NCI-H146 treated with DMSO at 0.1 percent for 48 hours (cell line): ENCODE results near the gene RFC3.
"Not testable (repeated sequence)": the region's sequence is repeated elsewhere in the genome, so short reads cannot be mapped to it uniquely, and the experiment has no call there.

Experiments
- DNase-seq: peaks from one replicate; lab custom pipeline; 2025; ENCODE audit not compliant: unreplicated experiment; lab: John Stamatoyannopoulos, UW

Gene RFC3, protein sequence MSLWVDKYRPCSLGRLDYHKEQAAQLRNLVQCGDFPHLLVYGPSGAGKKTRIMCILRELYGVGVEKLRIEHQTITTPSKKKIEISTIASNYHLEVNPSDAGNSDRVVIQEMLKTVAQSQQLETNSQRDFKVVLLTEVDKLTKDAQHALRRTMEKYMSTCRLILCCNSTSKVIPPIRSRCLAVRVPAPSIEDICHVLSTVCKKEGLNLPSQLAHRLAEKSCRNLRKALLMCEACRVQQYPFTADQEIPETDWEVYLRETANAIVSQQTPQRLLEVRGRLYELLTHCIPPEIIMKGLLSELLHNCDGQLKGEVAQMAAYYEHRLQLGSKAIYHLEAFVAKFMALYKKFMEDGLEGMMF

DNA sequence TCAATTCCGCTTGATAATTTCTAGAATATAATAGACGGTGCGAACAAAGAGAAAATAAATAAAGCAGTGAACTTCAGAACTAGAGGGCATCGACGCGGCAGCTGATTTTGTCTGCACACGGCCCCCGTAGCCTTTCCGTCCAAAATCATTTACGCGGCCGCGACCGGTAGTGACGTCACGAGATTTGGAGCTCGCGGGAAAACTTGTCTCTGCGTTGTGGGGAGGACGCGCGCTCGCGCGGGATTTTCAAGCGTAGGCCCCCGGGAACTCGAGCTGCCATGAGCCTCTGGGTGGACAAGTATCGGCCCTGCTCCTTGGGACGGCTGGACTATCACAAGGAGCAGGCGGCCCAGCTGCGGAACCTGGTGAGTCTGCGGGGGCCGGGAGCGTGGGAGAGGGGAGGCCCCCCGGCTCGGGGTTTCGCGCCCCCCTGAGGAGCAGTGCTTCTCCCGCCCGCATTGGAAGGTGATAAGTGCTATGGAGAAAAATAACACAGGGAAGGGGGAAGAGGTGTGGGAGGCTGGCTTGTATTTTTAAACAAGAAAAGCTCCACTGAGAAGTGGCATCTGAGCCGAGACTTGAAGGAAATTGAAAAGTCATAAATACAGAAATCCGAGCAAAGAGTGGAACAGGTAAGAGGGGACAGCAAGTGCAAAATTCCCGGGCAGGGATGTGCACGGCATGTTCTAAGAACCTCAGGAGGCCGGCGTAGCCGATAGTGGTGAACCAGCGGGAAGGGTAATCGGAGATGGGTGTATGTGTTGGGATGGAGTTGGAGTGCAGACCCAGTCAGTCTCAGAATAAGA, at the start of gene RFC3:
Gene RFC3 (plus strand): TSS at position 249 of the 806 bp plus-strand sequence. CDS start 30 bp downstream, at position 279.
- DNase-seq, result peak; percentile 90

DNA sequence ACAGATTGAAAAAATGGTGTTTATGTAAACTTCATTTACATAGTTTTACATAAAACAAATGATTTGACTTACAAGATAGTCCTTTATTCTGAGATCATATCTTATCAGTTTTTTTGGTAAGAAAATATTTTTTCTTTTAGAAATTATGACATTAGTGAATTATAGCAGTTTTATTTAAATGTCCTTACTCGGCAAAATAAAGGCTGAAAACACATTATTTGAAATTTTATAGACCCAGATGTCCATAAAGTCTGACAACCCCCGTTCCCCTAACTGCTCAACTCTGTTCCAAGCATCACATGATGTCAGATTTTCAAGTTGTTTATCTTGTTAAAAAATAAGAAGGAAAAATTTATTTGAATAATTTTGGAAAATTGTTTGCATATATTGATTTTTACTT, 46.7 kb upstream of the RFC3 start:
- DNase-seq, result no peak

DNA sequence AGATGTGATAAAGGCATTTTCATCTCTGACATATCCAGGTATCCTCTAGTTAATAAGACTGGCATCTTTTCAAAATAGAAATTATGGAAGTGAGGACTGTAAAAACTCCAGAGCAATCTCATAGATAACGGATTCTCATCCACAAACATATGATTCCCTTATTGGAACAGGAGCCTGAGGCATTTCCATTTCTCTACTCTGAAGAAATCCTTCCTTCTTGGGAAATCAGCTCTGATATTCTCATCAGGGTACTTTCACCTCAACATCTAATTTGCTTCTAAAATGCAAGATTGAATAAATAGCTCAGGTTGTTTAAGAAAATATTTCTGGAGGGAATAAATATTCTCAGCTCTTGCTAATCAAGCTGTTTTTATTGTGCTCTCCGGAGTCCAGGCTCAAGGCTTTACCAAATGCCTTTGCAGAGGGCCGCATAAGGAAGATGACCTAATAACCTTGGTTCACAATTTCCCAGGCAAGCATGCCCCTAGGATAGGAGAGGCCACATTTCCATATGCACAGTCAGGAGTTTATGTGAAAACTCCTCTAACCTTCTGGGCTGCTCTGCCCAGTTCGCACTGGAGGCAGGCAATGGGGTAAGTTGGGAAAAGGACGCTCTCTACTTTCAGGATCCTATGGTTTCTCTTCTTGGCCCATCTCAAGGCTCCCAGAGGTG, 44.0 kb upstream of the RFC3 start:
- DNase-seq, result no peak

DNA sequence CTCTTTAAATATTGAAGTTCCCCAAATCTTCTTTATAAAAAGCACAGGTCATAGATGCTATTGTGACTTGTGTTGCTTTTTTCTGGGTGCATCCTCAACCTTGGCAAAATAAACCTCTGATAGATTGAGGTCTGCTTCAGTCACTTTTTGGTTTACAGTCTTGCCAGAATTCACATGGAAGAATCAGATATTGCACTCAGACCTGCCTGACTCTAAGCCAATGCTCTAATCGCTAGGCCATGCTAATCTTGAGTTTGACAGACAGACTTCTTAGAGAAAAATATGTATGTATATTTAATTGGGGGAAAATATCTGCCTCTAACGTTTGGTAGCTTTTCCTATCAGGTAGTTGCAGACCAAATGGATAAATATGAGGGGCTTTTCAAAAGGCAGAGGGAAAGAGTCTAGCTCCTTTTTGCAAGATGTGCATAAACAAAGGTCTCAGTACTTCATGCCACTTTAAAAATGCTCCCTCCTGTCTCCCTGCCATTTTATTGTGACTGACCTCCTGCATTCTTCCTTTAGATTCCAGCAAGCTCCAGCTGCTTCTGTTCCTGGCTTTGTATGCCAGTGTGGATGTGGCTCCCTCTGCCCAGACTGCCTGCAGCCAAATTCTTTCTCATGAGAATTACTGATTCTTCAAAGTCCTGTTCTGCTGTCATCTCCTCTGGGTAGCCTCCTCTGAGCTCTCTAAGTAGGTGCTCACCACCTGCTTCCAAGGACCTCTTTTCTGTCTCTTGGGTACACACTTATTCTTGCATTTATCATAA, 42.4 kb upstream of the RFC3 start:
- peak; percentile 11 for DNase-seq

DNA sequence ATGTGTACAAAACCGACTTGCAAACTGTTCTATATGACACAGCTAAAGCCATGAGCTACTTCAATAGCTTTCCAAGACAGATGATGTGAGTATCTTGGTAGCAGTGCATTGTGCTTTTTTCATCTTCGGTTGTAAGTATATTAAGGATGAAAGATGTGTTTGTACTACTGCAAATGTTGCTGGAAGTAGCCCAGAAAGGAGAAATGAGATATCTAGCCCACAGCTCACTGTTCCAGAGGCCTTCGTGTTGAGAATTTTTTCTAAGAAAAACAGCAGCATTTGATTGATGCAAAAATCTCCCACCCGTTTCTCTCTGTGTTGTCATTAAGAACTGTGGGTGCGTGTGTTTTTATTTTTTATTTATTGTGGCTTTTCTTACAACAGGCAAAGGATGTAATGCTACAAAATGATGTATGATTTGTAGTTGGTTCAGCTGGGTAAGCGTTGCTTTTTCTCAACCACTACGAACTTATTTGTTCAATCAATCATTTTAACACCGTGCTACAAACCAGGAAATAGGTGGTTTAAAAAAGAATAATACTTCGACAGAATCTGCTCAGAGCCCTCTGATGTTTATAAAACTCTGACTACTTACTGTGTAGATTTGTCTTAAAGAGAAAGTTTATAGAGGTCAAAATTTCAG, 41.6 kb upstream of the RFC3 start:
- DNase-seq, result peak; percentile 23

DNA sequence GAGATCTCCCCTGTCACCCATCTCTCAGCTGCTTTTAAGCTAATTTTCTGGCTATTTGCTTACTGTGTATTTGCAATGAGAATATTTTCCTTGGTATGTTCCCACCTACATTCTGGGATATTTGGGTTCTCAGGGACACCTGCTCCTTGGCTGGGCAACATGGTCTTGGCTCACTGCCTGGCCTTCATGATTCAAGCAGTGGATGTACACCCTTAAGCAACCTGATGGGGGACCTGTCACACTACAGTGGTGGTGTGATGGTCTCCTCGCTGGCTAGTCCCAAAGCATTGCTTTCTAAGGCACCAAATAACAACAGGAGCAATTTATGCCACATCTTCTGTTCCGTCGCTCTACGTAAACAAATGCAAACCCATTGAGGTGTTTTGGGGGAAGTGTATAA, 35.3 kb upstream of the RFC3 start:
- DNase-seq, result no peak

DNA sequence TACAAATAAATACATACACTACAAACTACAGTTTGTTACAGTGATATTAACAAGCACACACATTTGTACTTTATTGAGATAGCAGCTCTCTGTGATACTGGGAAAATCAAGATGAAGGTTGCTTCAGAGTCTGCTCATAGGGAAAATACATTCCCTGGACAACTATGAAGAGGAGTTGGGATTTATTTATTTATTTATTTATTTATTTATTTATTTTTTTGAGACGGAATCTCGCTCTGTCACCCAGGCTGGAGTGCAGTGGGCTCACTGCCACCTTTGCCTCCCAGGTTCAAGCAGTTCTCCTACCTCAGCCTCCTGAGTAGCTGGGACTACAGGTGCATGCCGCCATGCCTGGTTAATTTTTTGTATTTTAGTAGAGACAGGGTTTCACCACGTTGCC, 34.7 kb upstream of the RFC3 start:
- DNase-seq, result not testable (repeated sequence)

DNA sequence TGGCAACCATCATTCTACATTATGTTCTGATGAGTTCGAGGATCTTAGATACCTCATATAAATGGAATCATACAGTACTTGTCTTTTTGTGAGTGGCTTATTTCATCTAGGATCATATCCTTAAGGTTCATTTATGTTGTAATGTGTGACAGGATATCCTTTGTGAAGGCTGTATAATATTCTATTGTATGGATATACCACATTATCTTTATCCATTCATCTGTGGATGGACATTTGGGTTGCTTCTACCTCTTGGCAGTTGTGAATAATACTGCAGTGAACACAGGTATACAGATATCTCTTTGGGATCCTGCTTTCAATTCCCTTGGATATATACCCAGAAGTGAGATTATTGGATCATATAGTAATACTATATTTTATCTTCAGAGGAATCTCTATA, 33.2 kb upstream of the RFC3 start:
- DNase-seq, result no peak

DNA sequence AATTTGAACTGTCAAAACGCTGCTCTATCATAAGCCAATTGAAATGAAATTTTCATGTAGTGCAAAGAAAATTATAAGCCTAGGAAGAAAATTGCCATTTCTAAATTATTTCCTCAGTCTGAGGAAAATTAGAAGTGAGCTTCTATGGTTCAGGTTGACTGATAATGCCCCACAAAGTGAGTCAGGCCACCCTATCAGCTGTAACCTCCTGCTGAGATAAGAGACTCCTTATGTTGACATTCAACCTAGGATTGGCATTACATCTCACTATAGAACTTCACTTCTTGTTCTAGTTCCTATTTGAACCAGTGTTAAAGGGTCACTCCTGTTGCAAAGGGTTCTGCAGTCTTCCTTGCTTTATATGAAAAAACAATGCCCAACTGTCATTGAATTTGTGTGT, 32.6 kb upstream of the RFC3 start:
- DNase-seq, result peak; percentile 44

DNA sequence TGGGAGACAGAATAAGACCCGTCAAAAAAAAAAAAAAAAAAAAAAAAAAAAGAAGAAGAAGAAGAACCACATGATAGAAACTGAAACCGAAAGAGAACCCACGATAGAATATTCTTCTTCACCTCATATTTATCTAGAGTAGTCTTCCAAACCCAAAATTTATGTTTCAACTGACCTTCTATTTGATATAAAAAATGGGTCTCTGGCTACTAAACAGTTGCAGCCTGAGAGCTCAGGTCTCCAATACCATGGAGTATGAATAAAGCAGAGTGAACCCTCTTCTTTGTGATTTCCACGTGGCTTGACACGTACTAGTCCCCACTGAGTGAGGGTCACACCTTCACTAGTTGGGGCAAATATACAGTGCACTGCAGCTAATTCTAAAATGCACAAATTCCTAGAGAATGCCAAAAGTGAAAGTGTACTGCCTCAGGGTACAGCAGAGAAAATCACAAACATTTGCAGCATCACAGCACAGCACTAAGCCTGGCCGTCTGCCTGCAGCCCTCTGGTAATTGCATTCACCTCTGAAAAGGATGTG, 30.8 kb upstream of the RFC3 start:
- DNase-seq, result no peak

DNA sequence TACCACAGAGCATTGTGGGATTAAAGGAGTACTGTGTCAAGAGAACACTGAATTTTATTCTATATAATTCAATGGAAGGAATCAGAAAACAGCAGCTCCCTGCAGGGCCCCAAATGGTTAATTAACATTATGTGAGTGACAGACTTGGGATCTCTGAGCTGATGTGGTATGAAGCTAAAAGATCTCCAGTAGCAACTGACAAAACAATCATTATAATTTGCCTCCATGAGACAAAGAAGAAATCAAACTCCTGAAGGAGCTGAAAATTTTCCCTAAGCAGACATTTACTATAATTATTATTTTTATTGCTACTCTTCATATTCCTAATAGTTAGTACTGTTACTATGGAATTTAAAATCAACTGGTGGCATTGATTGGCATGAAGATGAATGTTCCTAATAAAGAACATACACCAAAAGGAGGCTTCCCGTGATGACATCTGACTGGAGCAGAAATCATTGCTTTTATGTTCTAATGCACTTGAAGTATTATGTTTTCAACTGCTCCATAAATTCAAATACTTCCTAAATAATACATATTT, 28.8 kb upstream of the RFC3 start:
- no peak for DNase-seq

DNA sequence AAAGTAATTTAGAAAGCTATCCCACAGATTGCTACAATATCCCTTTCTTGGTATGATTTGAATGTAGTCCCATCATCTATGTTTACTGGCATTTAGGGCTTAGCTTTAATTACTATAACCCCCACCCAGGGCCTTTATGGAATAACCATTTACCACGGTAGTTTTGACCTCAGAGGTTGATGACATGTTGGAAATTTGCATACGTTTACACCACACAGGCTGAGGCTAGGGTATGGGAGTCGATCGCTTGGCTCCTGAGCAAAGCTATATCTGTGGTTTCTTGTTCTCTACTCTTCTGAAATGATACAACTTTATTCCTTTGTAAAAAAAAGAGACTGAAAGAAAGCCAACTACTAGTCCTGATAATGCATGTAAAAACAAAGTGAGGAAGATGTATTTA, 28.2 kb upstream of the RFC3 start:
- DNase-seq, result no peak

DNA sequence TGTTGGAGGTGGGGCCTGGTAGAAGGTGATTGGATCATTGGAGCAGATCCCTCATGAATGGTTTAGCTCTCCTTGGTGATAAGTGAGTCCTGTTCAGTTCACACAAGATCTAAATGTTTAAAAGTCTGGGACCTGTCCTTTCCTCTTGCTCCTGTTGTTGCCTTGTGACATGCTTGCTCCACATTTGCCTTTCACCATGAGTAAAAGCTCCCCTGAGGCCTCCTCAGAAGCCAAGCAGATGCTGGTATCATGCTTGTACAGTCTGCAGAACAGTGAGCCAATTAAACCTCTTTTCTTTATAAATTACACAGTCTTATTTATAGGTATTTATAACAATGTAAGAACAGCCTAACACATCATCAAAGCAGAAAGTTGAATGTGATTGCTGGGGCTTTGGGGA, 24.2 kb upstream of the RFC3 start:
- no peak for DNase-seq

DNA sequence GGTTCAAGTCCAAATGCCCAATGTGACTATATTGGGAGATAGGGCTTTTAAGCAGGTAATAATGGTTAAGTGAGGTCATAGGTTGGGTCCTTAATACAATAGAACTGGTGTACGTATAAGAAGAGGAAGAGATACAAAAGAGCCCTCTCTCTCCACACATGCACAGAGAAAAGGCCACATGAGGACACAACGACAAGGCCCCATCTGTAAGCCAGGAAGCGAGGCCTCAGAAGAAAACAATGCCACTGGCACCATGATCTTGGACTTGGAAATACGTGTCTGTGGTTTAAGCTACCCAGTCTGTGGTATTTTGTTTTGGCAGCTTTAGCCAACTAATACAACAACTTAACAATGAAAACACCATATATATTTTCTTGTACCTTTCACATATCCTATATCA, 23.4 kb upstream of the RFC3 start:
- DNase-seq, result no peak

DNA sequence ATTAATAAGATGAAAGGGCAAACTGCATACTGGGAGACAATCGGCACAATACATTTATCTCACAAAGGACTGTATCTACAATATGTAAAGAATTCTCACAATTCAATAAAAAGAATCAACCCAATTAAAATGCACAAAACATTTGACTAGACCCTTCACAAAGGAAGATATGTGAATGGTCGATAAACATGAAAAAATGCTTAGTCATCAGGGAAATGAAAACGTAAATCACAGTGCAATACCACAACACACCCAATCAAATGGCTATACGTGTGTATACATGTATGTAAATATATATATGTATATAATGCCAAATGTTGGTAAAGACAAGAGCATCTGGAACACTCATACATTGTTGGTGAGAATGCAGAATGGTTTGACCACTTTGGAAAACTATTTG, 21.9 kb upstream of the RFC3 start:
- no peak for DNase-seq

DNA sequence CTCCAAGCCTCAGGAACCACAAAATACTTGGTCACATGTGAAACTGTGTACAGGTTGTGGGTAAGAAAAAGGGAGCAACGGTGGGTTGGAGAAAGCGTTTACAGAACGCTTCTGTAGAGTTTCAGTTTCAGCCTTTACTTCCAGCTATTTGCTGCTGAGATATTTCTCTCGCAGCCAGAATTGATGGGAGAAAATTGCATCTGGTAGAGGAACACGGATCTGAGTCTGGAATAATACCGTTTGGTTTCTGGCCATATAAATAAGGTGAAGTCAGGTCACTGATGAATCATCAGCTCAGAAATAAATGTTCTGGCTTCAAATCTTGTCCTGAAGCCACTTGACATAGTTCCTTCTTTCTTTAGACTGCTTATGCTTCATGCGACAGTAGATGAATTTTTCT, 20.3 kb upstream of the RFC3 start:
- no peak for DNase-seq

DNA sequence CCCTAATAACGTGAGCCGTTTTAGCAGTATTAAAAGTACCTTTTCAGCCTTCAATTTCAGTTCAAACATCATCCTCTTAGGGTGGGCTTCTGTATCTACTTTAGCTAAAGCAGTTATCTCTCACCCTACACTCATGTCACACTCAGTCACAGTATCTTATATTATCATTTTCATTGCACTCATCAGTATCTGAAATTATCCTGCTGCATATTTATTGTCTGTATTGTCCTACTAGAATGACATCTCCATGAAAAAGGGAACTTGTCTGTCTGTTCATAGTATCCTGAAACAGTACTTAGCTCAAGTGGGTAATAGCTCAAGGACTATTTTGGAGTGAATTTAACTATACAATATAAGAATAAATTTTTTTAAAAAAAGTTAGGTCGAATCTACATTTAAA, 19.9 kb upstream of the RFC3 start:
- no peak for DNase-seq

DNA sequence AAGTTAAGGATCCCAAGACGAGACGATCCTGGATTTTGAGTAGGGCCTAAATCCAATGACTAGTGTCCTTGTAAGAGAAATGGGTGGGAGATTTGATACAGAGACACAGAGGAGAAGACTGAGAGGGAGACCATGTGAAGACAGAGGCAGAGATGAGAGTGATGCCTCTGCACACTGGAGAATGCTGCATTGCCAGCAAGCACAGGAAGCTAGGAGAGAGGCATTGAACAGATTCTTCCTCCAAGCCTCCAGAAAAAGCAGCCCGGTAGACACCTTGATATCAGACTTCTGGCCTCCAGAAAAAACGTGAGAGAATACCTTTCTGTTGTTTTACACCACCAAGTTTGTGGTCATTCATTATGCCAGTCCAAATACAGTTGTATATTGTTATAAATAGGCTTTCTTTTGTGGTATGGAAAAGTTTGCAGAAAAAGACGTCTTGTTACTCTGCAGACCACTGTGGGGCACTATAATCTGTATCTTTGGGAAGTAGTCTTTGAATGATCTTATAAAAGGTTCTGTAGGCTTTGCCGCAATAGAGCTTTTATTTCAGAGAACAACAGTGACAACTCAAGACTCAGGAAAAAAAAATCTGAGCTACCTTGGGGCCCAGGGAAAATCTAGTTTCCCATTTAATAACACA, 17.9 kb upstream of the RFC3 start:
- DNase-seq, result peak; percentile 24

DNA sequence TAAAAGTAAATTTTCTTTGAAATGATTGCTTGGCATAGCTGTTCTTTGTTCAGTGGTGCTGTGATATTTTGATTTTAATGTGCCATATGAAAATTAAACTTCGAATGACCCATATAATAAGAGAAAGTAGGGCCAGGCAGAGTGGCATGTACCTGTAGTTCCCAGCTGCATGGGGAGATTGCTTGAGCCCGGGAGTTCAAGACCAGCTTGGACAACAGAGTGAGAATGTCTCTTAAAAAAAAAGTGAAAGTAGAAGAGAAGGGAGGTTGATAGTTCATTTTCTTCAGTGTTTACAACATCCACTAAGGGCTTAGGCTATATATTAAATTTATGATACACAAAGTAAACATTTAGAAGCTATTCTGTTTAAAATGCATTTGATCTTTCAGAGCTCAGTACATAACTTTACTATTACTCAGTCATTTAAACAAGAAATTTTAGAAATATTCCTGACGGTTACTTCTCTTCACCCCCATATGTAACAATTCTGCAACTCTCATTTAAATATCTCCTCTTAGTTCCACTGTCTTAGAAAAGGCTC, 17.2 kb upstream of the RFC3 start:
- DNase-seq, result no peak
